ENCODE results near the gene TNFRSF14. TPM values are rescaled to one million over a fixed set of nuclear protein-coding genes. Genes with fewer than 3 reads are reported as not detected.

The TNFRSF14 gene
- total RNA-seq, 4 donors from 2014 or later, result 35.2 to 43.6 (median 38.3) TPM

- WGBS, 2 donors, result 94 to 98% methylated on average over 16 to 18 of the region's 20 CpGs
- DNase-seq (ENCODE audit: low spot score in 2 of 2), result no peak
- no peak overlapping the region for H3K4me3 ChIP-seq (ENCODE audit: low read depth, poor library complexity, severe bottlenecking)
- TF ChIP-seq POLR2A (IDR thresholded peaks at IDR 0.05), result no peak
- TF ChIP-seq CTCF (IDR thresholded peaks at IDR 0.05), result no peak
- intact Hi-C loops (cut with DNase I; ENCODE audit: low total_unique reads), result no loop called here
Observed at GRCh38 chr1:2520206-2520605, 36.0 kb upstream of the TNFRSF14 start.

DNA sequence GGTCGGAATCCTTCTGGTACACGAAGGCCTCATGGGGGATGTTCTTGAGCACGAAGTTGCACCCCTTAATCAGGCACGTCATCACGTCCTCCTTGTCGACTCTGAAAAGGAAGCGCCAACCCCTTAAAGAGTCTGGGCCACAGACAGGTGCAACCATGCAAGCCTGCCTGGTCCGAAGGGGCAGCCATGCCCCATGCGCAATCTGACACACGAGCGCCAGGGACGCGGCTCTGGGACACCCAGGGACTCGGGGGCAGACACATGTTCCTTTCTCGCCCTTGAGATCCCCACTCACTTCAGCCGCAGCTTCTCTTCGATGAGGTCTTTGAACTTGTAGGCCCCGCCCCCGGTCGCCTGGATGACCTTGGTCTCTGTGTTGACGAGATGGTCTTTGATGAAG, 35.4 kb upstream of the TNFRSF14 start:
- TF ChIP-seq CTCF (IDR thresholded peaks at IDR 0.05) (no peak), POLR2A (IDR thresholded peaks at IDR 0.05) (no peak)
- WGBS, 2 donors, result 95 to 98% methylated on average over 10 to 21 of the region's 21 CpGs
- intact Hi-C loops (cut with DNase I; ENCODE audit: low total_unique reads), result no loop called here
- no peak for DNase-seq (ENCODE audit: low spot score in 2 of 2)
- H3K4me3 ChIP-seq (ENCODE audit: low read depth, poor library complexity, severe bottlenecking), result no peak overlapping the region

DNA sequence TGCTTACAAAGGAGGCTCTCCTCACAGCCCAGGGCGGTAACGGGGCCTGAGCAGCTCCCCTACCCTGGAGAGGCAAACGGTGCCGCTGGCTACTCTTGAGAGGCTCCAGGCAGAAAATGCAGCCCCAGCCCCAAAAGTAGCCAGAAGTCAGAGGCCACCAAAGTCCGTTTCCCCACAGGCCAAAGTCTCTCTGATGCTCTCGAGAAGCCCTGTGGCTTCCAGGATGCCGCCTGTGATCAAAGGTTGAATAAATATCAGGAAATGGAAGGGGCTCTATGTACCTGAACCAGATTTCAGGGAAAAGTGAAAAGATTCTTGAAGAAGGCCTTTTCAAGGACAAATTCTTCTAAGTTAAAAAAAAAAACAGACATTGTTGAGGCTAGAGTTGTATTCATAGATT, 33.9 kb upstream of the TNFRSF14 start:
- no peak for DNase-seq (ENCODE audit: low spot score in 2 of 2)
- 93 to 94% methylated on average over 7 of the region's 7 CpGs for WGBS, 2 donors
- TF ChIP-seq POLR2A (IDR thresholded peaks at IDR 0.05) (no peak), CTCF (IDR thresholded peaks at IDR 0.05) (no peak)
- no peak overlapping the region for H3K4me3 ChIP-seq (ENCODE audit: low read depth, poor library complexity, severe bottlenecking)
- intact Hi-C loops (cut with DNase I; ENCODE audit: low total_unique reads), result no loop called here

GRCh38 chr1:2523191-2523890, 32.8 kb upstream of the TNFRSF14 start:
- intact Hi-C loops (cut with DNase I; ENCODE audit: low total_unique reads), result no loop called here
- TF ChIP-seq POLR2A (IDR thresholded peaks at IDR 0.05), result no peak
- no peak for TF ChIP-seq CTCF (IDR thresholded peaks at IDR 0.05)
- 77 to 81% methylated on average over 24 to 29 of the region's 32 CpGs for WGBS, 2 donors
- no peak for DNase-seq (ENCODE audit: low spot score in 2 of 2)
- no peak overlapping the region for H3K4me3 ChIP-seq (ENCODE audit: low read depth, poor library complexity, severe bottlenecking)

DNA sequence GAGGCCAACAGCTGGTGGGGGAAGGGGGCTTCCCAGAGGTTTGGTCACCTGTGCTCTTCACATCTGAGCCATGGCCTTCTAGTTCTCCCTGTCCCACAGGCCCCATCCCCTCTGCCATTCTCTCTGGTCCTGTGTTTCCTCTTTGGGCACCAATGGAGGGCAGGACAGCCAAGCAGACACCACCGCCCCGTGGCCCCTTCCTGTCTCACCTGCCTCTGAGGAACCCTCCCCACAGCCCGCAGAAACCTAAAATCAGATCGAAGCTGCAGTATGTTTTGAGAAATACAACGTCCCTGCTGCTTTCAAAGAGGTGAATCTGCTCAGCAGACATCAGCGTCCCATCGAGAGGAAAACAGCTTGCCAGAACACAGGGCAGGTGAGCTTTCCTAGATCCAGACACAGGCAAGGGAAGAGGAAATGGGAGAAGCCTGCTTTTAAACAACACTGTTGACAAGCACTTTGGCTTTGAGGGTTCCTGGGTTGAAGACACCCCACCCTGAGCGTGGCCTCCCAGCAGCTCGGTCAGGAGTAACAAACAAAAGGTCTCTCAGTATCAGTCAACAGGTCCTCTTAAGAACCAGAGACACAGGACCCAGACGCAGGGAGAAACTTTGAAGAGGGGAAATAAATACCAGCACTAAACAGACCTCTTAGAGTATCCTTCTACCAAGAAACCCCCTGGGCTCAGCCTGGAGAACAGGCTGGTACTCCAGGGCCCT, 32.1 kb upstream of the TNFRSF14 start:
- 73 to 81% methylated on average over 10 of the region's 10 CpGs for WGBS, 2 donors
- intact Hi-C loops (cut with DNase I; ENCODE audit: low total_unique reads), result no loop called here
- TF ChIP-seq POLR2A (IDR thresholded peaks at IDR 0.05) (no peak), CTCF (IDR thresholded peaks at IDR 0.05) (no peak)
- H3K4me3 ChIP-seq (ENCODE audit: low read depth, poor library complexity, severe bottlenecking), result no peak overlapping the region
- DNase-seq (ENCODE audit: low spot score in 2 of 2), result no peak

All from lower leg skin (tissue), 4 donors.